Stimulated activated CD4-positive, alpha-beta T cell treated with anti-CD3 and anti-CD28 coated beads, Interleukin-12 subunit alpha, Interleukin-12 subunit beta, amount 100 ng/mL, for 48 hours (primary cell): ENCODE results near the gene TFAP2C.

Experiments
- DNase-seq, 3 donors: peaks; one replicate each; pipeline ENCODE4 v3.0.0-alpha.2; 2020; ENCODE audit warnings: low read depth in 2 of 3, low spot score in 1 of 3

TFAP2C gene

DNA sequence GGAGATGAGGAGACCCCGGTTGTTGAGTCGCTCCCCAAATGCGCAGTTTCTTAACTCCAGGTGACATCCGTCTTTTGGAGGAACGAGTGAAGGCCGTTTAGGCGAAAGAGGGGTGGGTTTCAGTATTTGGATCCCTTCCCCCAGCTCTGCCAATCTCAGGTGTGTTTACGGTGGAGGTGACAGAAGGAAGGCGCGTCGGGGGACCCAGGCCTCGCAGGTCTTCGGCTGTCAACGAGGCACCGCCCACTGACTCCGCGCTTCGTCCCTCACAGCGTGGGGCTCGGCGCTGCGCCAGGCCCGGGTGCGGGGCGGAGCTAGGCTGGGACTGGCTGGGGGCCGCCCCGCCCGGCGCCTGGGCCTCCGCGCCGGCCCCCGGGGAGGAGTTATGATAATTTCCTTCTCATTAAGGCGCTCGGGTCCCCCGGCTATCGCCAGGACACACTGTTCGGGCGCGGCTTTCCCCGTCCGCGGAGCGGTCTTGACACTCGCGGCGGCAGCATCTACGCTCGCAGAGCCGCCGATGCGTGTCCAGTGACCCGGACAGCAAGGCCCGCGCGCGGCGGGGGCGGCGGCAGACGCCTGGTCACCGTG is at the start of gene TFAP2C:
Gene TFAP2C, plus strand, starts transcription at position 434 of the 591 bp plus-strand sequence. CDS start 239 bp downstream, outside the sequence.
- no peak for DNase-seq

GRCh38 chr20:56580226-56580625 is 48.9 kb upstream of the TFAP2C start:
- no peak for DNase-seq

DNA sequence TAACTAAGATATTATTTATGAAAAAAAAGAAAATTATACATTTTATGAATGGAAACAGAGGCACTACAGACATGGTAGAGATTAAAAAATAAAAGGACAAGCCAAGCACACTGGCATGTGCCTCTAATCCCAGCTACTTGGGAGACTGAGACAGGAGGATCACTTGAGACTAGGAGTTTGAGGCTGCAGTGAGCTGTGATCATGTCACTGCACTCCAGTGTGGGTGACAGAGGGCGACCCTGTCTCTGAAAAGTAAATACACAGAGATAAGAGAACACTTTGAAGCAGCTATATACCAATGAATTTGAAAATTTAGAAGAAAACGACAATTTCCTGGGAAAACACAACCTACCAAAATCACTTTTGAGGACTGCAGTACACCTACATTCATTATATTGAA is 47.4 kb upstream of the TFAP2C start:
- DNase-seq = no peak

DNA sequence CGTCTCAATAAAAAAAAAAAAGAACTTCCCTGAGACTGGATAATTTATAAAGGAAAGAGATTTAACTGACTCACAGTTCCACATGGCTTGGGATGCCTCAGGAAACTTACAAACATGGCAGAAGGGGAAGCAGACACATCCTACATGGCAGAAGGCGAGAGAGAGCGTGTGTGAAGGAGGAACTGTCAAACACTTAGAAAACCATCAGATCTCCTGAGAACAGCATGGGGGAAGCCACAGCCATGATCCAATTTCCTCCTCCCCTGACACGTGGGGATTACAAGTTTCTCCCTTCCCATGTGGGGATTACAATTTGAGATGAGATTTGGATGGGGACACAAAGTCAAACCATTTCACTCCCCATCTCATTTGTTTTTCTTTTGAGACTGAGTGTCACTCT is 46.6 kb upstream of the TFAP2C start:
- no peak for DNase-seq

DNA sequence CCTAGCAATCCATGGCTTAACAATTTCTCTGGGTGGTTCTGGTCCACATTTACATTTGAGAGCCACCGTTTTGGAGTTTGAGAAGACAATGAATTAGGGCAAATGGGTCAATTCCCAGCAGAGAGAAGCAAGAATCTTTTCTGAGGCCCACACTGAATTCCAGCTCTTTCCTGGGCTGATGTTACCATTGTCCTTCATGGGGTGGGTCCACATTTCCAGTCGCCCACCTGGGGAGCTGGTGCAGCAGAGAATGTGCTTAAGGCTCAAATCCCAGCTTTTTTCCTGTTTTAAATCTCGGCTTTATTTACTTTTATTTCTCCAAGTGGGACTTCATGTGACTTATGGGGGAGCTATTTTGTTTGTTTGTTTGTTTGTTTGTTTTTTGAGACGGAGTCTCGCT is 44.2 kb upstream of the TFAP2C start:
- no peak for DNase-seq

DNA sequence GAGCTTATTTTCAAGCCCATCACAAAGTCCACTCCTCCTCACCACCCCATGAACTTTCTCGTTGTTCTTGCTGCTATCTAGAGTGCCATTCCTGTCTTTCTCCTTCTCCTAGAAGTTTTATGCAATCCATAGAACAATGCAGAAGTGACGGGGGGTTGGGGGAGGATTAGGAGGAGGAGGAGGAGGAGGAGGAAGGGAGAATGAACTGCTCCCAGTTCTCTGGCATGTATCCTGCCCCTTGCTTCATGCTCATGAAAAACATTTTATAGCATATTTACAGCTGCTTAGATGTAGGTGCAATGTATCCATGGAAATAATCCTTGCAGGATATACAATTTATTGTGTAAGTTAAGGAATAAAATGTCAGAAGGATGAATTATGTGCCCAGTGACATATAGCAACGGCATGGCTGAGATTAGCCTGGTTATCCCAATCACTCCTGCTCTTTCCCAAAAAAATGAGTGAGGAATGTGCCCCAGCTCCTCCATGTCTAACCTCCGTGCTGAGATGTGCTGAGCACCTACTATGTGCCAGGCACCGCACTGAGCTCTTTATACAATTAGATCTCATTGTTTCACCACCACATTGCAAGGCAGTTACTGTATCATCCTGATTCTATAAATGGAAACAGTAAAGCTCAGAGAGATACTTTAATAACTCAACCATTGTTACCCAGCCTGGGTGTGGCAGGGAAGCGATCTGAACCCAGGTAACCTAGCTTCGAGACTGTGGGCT is 41.6 kb upstream of the TFAP2C start:
- no peak for DNase-seq

- DNase-seq = no peak
These were observed 40.1 kb upstream of the TFAP2C start for GRCh38 chr20:56588996-56589395.

DNA sequence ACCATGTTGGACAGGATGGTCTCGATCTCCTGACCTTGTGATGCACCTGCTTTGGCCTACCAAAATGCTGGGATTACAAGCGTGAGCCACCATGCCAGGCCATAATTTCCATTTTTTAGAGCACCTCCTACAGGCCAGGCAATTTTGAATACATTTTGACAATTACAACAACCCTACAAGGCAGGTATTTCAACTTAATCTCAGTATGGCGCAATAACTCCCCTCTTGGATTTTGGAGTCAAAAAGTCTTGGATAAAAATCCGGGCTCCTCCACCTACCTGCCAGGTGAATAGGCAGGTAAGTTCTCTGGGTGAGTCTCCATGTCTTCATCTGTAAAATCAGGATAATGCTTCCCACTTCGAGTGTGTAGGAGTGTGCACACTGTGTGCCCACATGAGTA is 39.5 kb upstream of the TFAP2C start:
- DNase-seq = no peak

DNA sequence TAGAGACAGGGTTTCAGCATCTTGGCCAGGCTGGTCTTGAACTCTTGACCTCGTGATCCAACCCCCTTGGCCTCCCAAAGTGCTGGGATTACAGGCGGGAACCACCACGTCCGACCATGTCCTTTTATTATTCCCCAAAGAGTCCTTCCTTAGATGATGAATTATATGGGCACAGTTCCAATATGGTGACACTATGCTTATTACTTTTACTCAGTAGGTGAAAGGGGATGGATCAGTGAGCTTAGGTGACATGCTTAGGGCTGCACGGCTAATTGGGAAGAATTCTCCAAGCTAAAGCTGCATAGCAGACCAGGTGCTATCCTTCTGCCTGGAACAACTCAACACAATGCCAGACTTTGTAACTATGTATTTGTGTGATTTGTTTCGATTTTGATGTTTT is 38.2 kb upstream of the TFAP2C start:
- no peak for DNase-seq

GRCh38 chr20:56592211-56592610 is 36.9 kb upstream of the TFAP2C start:
- DNase-seq = no peak

- no peak for DNase-seq
These were observed 36.3 kb upstream of the TFAP2C start for GRCh38 chr20:56592817-56593216.

- no peak for DNase-seq
These were observed 33.2 kb upstream of the TFAP2C start for GRCh38 chr20:56595746-56596475.

DNA sequence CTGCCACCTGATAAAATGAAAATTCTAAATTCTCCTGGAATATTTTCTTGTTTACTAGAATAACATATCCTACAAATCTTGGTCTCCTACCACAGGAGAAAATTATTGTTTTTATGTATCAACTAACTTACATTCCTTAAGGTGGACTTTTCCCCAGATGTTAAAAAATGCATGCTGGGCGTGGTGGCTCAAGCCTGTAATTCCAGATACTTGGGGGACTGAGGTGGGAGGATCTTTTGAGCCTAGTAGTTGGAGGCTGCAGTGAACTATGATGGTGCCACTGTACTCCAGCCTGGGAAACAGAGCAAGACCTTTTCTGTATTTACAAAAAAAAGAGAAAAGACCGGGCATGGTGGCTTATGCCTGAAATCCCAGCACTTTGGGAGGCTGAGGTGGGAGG is 27.9 kb upstream of the TFAP2C start:
- DNase-seq = no peak

GRCh38 chr20:56604673-56605072 is 24.4 kb upstream of the TFAP2C start:
- DNase-seq = no peak

DNA sequence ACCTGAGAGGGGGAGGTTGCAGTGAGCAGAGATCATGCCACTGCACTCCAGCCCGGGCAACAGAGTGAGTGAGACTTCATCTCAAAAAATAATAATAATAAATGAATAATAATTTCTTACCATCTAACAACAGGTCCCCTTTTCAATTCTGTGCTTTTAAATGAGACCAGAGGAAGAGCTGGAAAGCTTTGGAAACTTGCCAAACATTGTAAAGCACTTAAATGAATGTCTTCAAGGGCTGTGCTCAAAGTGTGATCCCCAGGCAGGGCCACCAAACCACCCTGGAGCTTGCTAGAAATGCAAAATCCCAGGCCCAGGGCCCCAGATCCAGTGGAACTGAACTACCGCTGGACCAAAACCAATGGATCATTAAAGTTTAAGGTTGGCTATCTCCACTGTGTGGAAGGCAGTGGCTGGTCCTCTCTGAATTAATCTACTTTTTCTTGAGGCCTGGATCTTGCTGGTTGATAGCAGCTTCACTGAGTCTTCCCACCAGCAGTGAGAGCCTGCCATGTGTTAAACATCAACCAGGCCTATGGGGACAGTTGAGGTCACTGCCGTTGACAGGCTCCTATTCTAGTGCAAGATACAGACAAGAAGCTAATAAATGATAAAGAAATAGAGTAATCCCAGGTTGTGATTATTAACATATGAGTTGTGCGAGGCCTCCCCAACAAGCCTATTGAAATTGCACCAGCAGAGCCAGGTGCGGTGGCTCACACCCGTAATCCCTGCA is 23.7 kb upstream of the TFAP2C start:
- DNase-seq = no peak

DNA sequence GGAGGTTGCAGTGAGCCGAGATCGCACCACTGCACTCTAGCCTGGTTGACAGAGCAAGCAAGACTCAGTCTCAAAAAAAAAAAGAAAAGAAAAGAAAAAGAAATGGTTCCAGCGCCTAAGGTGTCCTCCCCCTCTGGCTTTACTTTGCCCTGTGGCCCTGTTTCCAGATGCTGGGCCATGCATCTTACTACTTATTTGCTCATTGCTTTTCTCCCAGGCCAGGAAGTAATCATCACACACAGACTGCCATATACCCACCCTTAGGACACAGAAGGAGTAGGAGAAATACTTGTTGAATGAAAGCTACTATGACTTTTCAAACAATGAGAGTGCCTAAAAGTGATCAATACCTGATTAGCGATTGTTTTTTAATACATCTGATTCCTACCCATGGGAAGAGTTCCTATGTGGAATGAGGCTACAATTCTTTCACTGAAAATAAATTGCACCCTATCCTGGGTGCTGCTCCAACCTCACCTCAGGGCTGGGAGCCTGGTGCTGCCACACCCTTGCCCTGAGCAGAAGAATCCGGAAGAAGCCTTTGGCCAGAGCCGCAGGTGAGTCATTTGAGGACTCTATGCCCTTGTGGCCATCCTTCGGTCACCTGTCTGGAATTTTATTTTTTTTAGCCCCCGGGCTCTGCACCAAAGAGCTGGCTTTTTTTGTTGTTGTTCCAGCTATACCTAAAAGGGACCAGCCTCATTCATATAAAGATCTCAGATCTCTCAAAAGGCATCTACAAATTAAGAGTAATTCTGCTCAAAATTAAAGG is 22.7 kb upstream of the TFAP2C start:
- no peak for DNase-seq

GRCh38 chr20:56607061-56607704 is 21.9 kb upstream of the TFAP2C start:
- no peak for DNase-seq

GRCh38 chr20:56608376-56608775 is 20.7 kb upstream of the TFAP2C start:
- DNase-seq = no peak

DNA sequence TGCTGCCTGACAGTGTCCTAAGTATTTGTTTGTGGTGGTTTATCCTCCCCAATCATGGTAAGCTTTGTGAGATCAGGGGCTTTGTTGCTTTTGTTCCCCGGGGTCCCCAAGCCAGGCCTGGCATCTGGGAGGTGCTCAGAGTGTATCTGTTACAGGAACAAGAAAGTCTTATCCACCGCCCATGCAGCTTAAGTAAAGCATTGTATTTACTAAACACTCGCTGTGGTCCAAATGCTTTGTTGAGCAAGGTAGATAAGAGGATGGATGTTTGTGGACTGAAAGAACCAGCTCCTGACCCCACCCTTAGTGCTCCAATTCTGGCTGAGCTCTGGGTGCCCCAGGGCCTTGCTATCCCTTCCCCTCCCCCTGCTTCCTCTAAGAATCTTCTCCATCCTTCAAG is 19.8 kb upstream of the TFAP2C start:
- no peak for DNase-seq

DNA sequence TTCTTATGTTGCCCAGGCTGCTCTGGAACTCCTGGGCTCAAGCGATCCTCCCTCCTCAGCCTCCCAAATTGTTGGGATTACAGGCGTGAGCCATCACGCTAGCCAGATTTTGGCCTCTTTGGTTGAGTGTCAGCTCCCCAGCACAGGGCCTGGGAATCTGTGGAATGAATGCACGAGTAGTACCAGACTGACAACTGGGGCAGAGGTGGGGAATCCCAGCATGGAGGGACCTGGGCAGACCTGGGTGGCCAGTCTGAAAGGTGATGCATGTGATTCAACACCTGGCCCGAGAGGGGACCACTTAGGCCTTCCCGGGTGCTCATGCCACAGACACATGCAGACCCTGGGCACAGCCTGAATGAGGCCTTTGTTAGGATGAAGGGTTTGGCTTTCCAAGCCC is 19.0 kb upstream of the TFAP2C start:
- no peak for DNase-seq
